HUES48 (cell line): ENCODE measurements around the gene FAM13A.
A peak's percentile ranks its signal among the peaks of the same experiment; 100 is the strongest.

Experiments used
- H3K27ac ChIP-seq: one replicate; pipeline ENCODE4 v1.7.0; 2013; ENCODE audit warnings: low read depth, low read length, inconsistent platforms
- H3K27me3 ChIP-seq: 2 replicates; pipeline ENCODE4 v1.6.1; 2013; ENCODE audit warnings: mild to moderate bottlenecking, low read length; ENCODE audit not compliant: control insufficient read depth, insufficient read depth
- H3K36me3 ChIP-seq: 2 replicates; pipeline ENCODE4 v1.6.1; 2013; ENCODE audit warnings: low read length; ENCODE audit not compliant: control insufficient read depth, insufficient read depth
- H3K4me1 ChIP-seq: 2 replicates; pipeline ENCODE4 v1.6.1; 2013; ENCODE audit warnings: mild to moderate bottlenecking, low read length; ENCODE audit not compliant: control insufficient read depth, insufficient read depth
- H3K4me3 ChIP-seq: 2 replicates; pipeline ENCODE4 v1.5.1; 2013; ENCODE audit warnings: mild to moderate bottlenecking, low read depth, low read length
- H3K9ac ChIP-seq: 2 replicates; pipeline ENCODE4 v1.6.1; 2013; ENCODE audit warnings: mild to moderate bottlenecking, low read depth, low read length, moderate library complexity
- H3K9me3 ChIP-seq: 2 replicates; pipeline ENCODE4 v1.6.1; 2013; ENCODE audit warnings: low read length; ENCODE audit not compliant: control insufficient read depth, insufficient read depth

The FAM13A gene

DNA sequence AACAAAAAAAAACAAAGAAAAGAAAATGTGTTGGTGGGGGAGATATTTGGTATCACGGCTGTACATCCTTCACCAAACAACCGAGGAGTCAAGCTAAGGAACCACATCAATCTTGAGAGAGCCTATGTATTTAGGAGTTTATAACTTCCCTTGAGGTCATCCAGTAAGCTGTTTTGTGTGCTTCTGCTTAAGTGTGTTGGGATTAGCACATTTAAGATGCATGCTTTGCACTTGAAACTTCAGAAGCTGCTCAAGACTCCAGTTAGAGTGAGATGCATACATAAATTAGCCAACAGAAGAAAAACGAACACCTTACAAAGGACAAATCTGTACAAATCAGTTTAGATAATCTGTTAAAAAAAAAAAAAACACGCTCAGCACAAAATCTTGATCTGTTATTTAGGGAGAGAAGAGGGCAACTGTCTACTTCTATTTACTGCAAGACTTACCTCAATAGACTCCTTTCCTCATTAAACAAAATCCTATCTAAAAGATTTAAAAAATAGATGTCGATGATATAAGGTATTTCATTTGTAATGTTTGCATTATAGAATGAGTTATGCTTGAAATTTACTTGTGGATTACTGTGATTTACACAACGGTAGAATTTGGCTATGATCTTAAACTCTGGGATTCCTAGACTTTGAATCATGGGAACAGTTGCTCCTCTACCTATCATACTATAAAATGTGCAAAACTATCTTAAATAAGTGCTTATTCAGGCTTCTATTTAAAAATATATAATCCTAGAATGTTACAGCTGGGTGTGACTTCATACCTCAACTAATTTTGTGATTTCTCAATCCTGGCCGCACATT is 305.5 kb downstream of the FAM13A start:
- no peak overlapping the region for H3K27ac ChIP-seq
- no peaks in the 10 kb centered on the region for H3K27me3 ChIP-seq
- H3K4me1 ChIP-seq: no peaks in the 10 kb centered on the region
- H3K4me3 ChIP-seq: no peak overlapping the region
- no peak overlapping the region for H3K9ac ChIP-seq
- H3K36me3 ChIP-seq: peaks cover 33% of the 10 kb centered on the region
- H3K9me3 ChIP-seq: no peaks in the 10 kb centered on the region

DNA sequence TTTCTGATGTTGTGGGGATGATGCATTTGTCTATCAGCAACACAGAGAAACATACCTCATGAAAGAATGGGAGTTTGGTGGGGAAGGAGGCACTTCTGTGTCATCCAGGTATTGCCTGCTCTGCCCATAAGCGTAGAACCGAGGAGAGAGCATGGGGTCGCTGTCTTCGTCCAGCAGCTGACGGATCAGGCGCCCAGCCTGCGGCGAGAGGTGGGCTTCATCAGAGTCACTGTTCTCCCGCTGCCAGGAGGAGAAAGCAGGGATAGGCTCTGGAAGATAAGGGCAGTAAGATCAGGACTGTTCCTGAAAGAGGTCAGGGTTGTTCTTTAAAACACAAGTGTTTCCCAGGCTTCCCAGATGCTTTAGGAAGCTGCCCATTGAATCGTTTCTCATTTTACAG is 306.6 kb downstream of the FAM13A start:
- Histone ChIP-seq H3K36me3 (peaks cover 39% of the 10 kb centered on the region), H3K4me3 (no peak overlapping the region), H3K9me3 (no peaks in the 10 kb centered on the region), H3K9ac (no peak overlapping the region), H3K4me1 (peaks cover 5% of the 10 kb centered on the region; the same call in 1 of the 2 replicates), H3K27me3 (no peaks in the 10 kb centered on the region), H3K27ac (no peak overlapping the region)

- H3K27ac ChIP-seq: no peak overlapping the region
- no peak overlapping the region for H3K4me3 ChIP-seq
- H3K9ac ChIP-seq: no peak overlapping the region
- H3K36me3 ChIP-seq: peaks cover 50% of the 10 kb centered on the region
- H3K27me3 ChIP-seq: no peaks in the 10 kb centered on the region
- H3K4me1 ChIP-seq: peaks cover 5% of the 10 kb centered on the region; the same call in 1 of the 2 replicates
- H3K9me3 ChIP-seq: no peaks in the 10 kb centered on the region
Observed at GRCh38 chr4:88747351-88747750, 309.6 kb downstream of the FAM13A start.

GRCh38 chr4:88746206-88746605 is 310.8 kb downstream of the FAM13A start:
- H3K4me3 ChIP-seq: no peak overlapping the region
- H3K9ac ChIP-seq: no peak overlapping the region
- peaks cover 5% of the 10 kb centered on the region; the same call in 1 of the 2 replicates for H3K4me1 ChIP-seq
- H3K27me3 ChIP-seq: no peaks in the 10 kb centered on the region
- peaks cover 50% of the 10 kb centered on the region for H3K36me3 ChIP-seq
- no peaks in the 10 kb centered on the region for H3K9me3 ChIP-seq
- H3K27ac ChIP-seq: no peak overlapping the region

- H3K4me1 ChIP-seq: peaks cover 5% of the 10 kb centered on the region; the same call in 1 of the 2 replicates
- H3K36me3 ChIP-seq: peaks cover 50% of the 10 kb centered on the region
- H3K9ac ChIP-seq: no peak overlapping the region
- H3K27ac ChIP-seq: no peak overlapping the region
- H3K4me3 ChIP-seq: no peak overlapping the region
- H3K9me3 ChIP-seq: no peaks in the 10 kb centered on the region
- no peaks in the 10 kb centered on the region for H3K27me3 ChIP-seq
Observed at GRCh38 chr4:88745581-88746163, 311.3 kb downstream of the FAM13A start.

DNA sequence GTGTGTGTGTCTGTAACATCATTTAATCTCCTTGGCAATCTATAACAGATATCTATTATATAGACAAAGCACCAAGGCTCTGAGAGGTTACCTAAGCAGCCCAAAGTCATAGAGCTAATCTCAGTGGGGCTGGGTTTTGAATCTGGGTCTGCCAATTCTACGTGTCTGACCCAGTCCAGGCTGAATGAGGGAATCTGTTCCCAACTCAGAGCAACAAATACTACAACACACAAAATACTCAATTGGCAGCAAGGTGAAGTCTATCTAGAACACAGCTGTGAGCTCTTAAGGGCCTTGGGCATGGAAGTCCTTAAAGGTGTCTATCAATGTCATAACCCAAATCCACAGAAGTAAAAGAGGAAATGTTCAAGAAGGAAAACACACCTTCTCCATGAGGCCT is 311.8 kb downstream of the FAM13A start:
- no peak overlapping the region for H3K9ac ChIP-seq
- H3K27me3 ChIP-seq: no peaks in the 10 kb centered on the region
- peaks cover 7% of the 10 kb centered on the region; the same call in 1 of the 2 replicates for H3K4me1 ChIP-seq
- peaks cover 47% of the 10 kb centered on the region for H3K36me3 ChIP-seq
- no peak overlapping the region for H3K27ac ChIP-seq
- H3K4me3 ChIP-seq: no peak overlapping the region
- no peaks in the 10 kb centered on the region for H3K9me3 ChIP-seq

DNA sequence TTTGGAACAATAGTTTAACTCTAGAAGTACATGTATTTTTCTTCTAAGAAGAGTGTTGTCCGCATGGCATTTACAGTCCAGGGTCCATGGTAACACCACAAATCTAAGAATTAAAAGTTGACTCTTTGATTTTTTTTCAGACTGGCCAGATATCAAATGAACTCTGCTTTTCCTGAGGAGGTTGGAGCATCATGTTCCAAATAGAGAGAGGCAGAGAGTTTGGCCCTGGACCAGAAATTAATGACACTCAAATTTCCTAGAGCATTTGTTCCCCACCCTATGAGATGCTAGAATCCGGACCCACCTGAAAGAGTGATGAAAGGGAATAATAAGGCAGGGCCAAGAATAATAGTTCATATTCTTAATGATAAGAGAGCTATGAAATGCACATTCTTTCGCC is 312.4 kb downstream of the FAM13A start:
- H3K27me3 ChIP-seq: no peaks in the 10 kb centered on the region
- H3K36me3 ChIP-seq: peaks cover 41% of the 10 kb centered on the region
- no peak overlapping the region for H3K27ac ChIP-seq
- no peak overlapping the region for H3K9ac ChIP-seq
- H3K4me1 ChIP-seq: peaks cover 13% of the 10 kb centered on the region; the same call in 1 of the 2 replicates
- H3K4me3 ChIP-seq: no peak overlapping the region
- H3K9me3 ChIP-seq: no peaks in the 10 kb centered on the region

GRCh38 chr4:88743696-88744095 is 313.3 kb downstream of the FAM13A start:
- Histone ChIP-seq H3K9ac (no peak overlapping the region), H3K27ac (no peak overlapping the region)

GRCh38 chr4:88742561-88742960 is 314.4 kb downstream of the FAM13A start:
- Histone ChIP-seq H3K9me3 (no peaks in the 10 kb centered on the region), H3K4me1 (peaks cover 30% of the 10 kb centered on the region), H3K27ac (no peak overlapping the region), H3K36me3 (peaks cover 24% of the 10 kb centered on the region), H3K9ac (no peak overlapping the region), H3K4me3 (no peak overlapping the region), H3K27me3 (no peaks in the 10 kb centered on the region)

More at GRCh38 chr4:88743696-88744095, 313.3 kb downstream of the FAM13A start:
- no peaks in the 10 kb centered on the region for H3K9me3 ChIP-seq
- peaks cover 19% of the 10 kb centered on the region for H3K4me1 ChIP-seq
- no peaks in the 10 kb centered on the region for H3K27me3 ChIP-seq
- peaks cover 32% of the 10 kb centered on the region for H3K36me3 ChIP-seq
- no peak overlapping the region for H3K4me3 ChIP-seq

DNA sequence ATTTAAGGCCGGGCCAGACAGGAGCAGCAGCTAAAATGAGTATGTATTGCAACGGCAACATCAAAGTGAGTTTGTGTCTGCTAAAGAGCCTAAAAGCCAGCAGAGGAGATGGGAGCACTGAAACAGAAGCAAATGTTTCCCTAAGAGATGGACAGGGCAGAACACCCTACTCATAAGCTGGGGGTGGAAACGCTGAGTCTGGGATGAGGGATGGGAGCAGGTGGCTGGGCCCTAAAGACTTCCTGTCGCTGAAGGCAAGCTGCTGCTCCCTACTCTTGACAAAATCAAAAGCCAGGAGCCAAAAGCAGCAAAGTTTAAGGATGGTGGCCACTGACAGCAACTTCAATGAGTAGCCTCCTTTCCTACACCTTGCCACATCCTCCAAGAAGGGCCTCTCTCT is 318.8 kb downstream of the FAM13A start:
- Histone ChIP-seq H3K27ac (peak overlapping the region; percentile 63), H3K9ac (no peak overlapping the region), H3K36me3 (peaks cover 6% of the 10 kb centered on the region; the same call in 1 of the 2 replicates)

DNA sequence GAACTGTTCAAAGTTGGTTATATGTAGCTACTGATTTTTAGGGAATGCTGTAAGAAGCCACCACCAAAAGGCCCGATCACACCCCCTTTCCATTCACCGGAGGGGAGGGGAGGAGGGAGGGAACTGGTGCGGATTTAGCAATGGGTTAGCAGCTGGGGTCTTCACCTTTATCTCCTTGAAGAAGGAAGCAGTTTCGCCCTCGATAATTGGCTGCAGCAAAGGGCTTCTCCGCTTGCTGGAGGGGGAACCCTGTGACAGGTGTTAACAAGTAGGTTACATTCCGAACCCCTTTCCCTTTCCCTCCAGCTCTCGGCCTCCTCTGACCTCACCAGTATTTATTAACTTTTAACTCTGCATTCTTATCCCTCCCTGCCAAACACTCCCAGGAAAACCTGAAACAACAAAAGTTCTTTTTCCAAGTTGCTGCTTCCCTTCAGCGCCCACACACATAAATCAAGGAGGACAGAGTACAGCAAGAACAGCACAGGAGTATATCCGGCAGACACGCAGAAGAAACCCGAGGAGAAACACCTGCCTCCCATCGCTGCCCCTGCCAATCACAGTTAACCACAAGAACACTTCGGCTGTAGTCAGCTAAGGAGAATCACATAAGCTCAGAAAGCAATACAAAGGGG is 319.6 kb downstream of the FAM13A start:
- no peak overlapping the region for H3K27ac ChIP-seq
- peaks cover 6% of the 10 kb centered on the region; the same call in 1 of the 2 replicates for H3K36me3 ChIP-seq
- H3K4me3 ChIP-seq: no peak overlapping the region
- no peaks in the 10 kb centered on the region for H3K9me3 ChIP-seq
- H3K27me3 ChIP-seq: no peaks in the 10 kb centered on the region
- no peak overlapping the region for H3K9ac ChIP-seq
- peaks cover 31% of the 10 kb centered on the region for H3K4me1 ChIP-seq

More for the DNA sequence above, 318.8 kb downstream of the FAM13A start:
- Histone ChIP-seq H3K9me3 (no peaks in the 10 kb centered on the region), H3K27me3 (no peaks in the 10 kb centered on the region), H3K4me1 (peaks cover 31% of the 10 kb centered on the region), H3K4me3 (no peak overlapping the region)
